Natural killer cell (primary cell): ENCODE data around the gene NOL4L. TPM values are rescaled to one million over a fixed set of nuclear protein-coding genes. Genes with fewer than 3 reads are reported as not detected.

Experiments used
- ATAC-seq, 3 donors: fragments of 150-1000 bp in 2 of 3; fragments of 200-7000 bp in 1 of 3; cut with Tn5 transposase; 1 replicate in 1 of 3; 2 replicates in 2 of 3; pipeline ENCODE4 v1.10.0; 2021; ENCODE audit warnings: mild to moderate bottlenecking in 2 of 3, moderate library complexity in 2 of 3
- DNase-seq, 2 donors: peaks; one replicate each; pipeline versions ENCODE4 v3.0.0 to v3.0.0-alpha.2; 2013 to 2021; ENCODE audit warnings: mixed read lengths in 1 of 2
- H3K27ac ChIP-seq: one replicate; pipeline ENCODE4 v1.5.1; 2013; ENCODE audit warnings: mild to moderate bottlenecking, low read length
- H3K27me3 ChIP-seq: one replicate; pipeline ENCODE4 v1.6.1; 2013; ENCODE audit warnings: low read length; ENCODE audit not compliant: control insufficient read depth, insufficient read depth
- H3K36me3 ChIP-seq: one replicate; pipeline ENCODE4 v1.6.1; 2013; ENCODE audit warnings: low read length; ENCODE audit not compliant: control insufficient read depth, insufficient read depth
- H3K4me1 ChIP-seq: one replicate; pipeline ENCODE4 v1.6.1; 2013; ENCODE audit warnings: low read length; ENCODE audit not compliant: control insufficient read depth, insufficient read depth
- H3K4me3 ChIP-seq: one replicate; pipeline ENCODE4 v1.5.1; 2013; ENCODE audit warnings: low read length
- H3K9me3 ChIP-seq: one replicate; pipeline ENCODE4 v1.6.1; 2013; ENCODE audit warnings: low read length; ENCODE audit not compliant: control insufficient read depth, insufficient read depth
- H3K27ac Mint-ChIP-seq, 2 donors: one replicate each; pipeline ENCODE4 v1.8.0; 2022; ENCODE audit warnings: mild to moderate bottlenecking in 2 of 2, mixed read lengths in 2 of 2, moderate library complexity in 1 of 2
- H3K27me3 Mint-ChIP-seq, 2 donors: one replicate each; pipeline ENCODE4 v1.8.0; 2022; ENCODE audit warnings: low read depth in 2 of 2, mixed read lengths in 2 of 2
- H3K36me3 Mint-ChIP-seq: one replicate; pipeline ENCODE4 v1.8.0; 2022; ENCODE audit warnings: mixed read lengths
- H3K4me1 Mint-ChIP-seq, 2 donors: one replicate each; pipeline ENCODE4 v1.8.0; 2022; ENCODE audit warnings: mixed read lengths in 2 of 2
- H3K4me3 Mint-ChIP-seq: one replicate; pipeline ENCODE4 v1.8.0; 2022; ENCODE audit warnings: mild to moderate bottlenecking, moderate library complexity, mixed read lengths
- H3K9me3 Mint-ChIP-seq, 2 donors: one replicate each; pipeline ENCODE4 v1.8.0; 2022; ENCODE audit warnings: mixed read lengths in 2 of 2
- CTCF ChIP-seq: fragments of 200-600 bp; IDR thresholded peaks from one replicate; pipeline ENCODE4 v1.8.0; 2022; ENCODE audit warnings: antibody characterized with exemption
- WGBS: methylation state at CpG from one replicate; pipeline ENCODE4 v1.1.7; 2013; ENCODE audit warnings: missing lambda C conversion rate; ENCODE audit not compliant: insufficient coverage; 5-methylcytosine and 5-hydroxymethylcytosine counted together
- intact Hi-C: fragments of 100-400 bp; cut with micrococcal nuclease; formaldehyde crosslinking; loops from one replicate; pipeline ENCODE4 v1.14.2; 2022
- total RNA-seq, 4 donors: library from RNA; stranded (reverse); fragments of 120-200 nt in 1 of 4; gene quantifications; one replicate each; pipeline versions ENCODE4 v1.2.3 to v1.2.4, GENCODE V29; 2013 to 2022

The NOL4L gene
- total RNA-seq, 3 donors from 2014 or later (not counting 1 experiment from before 2014, with no cell fraction given) = 101 to 136 (median 114) TPM

DNA sequence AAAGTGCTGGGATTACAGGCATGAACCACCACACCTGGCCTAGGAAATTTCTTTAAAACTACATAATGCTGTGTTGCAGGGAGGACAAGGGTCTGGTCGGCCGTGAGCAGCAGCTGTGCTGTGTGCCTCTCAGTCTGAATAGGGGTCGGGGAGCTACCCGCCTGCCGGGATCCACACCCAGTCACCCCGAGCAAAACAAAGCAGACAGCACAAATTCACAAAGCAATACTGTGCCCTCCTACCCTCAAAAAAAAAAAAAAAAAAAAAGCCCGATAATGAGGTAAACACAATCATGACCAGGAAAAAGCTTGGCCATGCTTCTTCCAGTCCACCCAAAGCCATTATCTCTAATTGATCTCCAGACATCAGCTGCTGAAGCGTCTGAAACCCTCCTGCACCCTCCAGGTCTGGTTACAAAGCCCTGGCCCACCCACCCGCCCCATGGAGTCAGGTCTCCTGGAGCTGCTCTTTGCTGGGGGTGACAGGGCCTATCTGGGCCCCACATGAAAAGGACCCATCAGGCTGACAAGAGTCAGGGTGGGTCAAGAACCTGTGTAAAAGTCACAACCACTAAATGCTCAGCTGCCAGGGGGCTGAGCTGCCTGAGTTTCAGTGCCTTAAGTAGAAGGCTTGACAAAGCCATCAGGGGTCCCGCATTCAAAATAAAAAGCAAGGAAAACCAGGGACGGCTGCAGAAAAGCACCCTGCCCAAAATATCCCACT, 88.2 kb downstream of the NOL4L start:
- Histone ChIP-seq H3K4me3 (no peak overlapping the region), H3K36me3 (peaks cover 10% of the 10 kb centered on the region), H3K27ac (no peak overlapping the region), H3K4me1 (peaks cover 13% of the 10 kb centered on the region), H3K27me3 (no peaks in the 10 kb centered on the region), H3K9me3 (no peaks in the 10 kb centered on the region)
- Mint-ChIP-seq H3K27me3 (no peaks in the 10 kb centered on the region), H3K9me3 (no peaks in the 10 kb centered on the region), H3K27ac (no peak overlapping the region), H3K4me3 (no peak overlapping the region), H3K36me3 (no peaks in the 10 kb centered on the region), H3K4me1 (peaks cover 50 to 61% of the 10 kb centered on the region in 2 donors)
- intact Hi-C loops = no loop called here
- ATAC-seq (no peak), DNase-seq (no peak)
- TF ChIP-seq CTCF = no peak
- WGBS = 91% methylated on average over 10 of the region's 11 CpGs

- ATAC-seq = no peak
- Mint-ChIP-seq H3K36me3 (no peaks in the 10 kb centered on the region), H3K4me1 (peaks cover 47 to 61% of the 10 kb centered on the region in 2 donors), H3K4me3 (no peak overlapping the region), H3K27ac (peak overlapping the region in 1 of 2 donors; percentile 83), H3K9me3 (no peaks in the 10 kb centered on the region), H3K27me3 (no peaks in the 10 kb centered on the region)
- over 99% methylated on average over 5 of the region's 5 CpGs for WGBS
- Histone ChIP-seq H3K27me3 (no peaks in the 10 kb centered on the region), H3K27ac (no peak overlapping the region), H3K36me3 (peaks cover 13% of the 10 kb centered on the region), H3K4me3 (no peak overlapping the region), H3K9me3 (no peaks in the 10 kb centered on the region), H3K4me1 (peaks cover 20% of the 10 kb centered on the region)
- intact Hi-C loops = no loop called here
- no peak for DNase-seq
- TF ChIP-seq CTCF = no peak
Observed at GRCh38 chr20:32495949-32496348, 89.2 kb downstream of the NOL4L start.

DNA sequence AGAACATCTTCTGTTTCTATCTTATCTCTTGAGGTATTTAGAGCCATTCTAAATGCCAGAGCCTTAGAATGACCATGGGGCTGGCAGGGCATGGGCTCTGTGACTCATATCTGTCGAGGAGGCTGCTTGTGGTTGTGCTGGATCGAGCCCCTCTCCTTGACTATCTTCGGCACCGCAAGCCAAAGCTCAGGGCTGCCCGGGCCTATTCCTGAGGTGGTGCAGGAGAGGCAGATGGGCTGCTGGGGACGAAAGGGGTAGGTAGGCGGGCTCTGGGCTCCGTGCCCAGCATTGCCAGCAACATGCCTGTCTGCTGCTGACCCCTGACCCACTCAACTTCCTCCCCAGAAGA, 89.9 kb downstream of the NOL4L start:
- H3K4me1 Mint-ChIP-seq = peaks cover 48 to 63% of the 10 kb centered on the region in 2 donors
- no peaks in the 10 kb centered on the region for H3K27me3 Mint-ChIP-seq
- Histone ChIP-seq H3K27me3 (no peaks in the 10 kb centered on the region), H3K4me1 (peaks cover 20% of the 10 kb centered on the region), H3K27ac (no peak overlapping the region), H3K4me3 (no peak overlapping the region), H3K9me3 (no peaks in the 10 kb centered on the region), H3K36me3 (peaks cover 13% of the 10 kb centered on the region)
- no peaks in the 10 kb centered on the region for H3K9me3 Mint-ChIP-seq
- H3K4me3 Mint-ChIP-seq = no peak overlapping the region
- no peaks in the 10 kb centered on the region for H3K36me3 Mint-ChIP-seq
- 89% methylated on average over 8 of the region's 8 CpGs for WGBS
- intact Hi-C loops = no loop called here
- no peak for DNase-seq
- peak overlapping the region; percentile 65 to 83 for H3K27ac Mint-ChIP-seq
- no peak for ATAC-seq
- TF ChIP-seq CTCF = no peak
